GM12875 (cell line): ENCODE measurements around the gene RSRC1.

ENCODE experiments used
- H3K4me3 ChIP-seq: one replicate; pipeline ENCODE4 v1.5.1; 2011; ENCODE audit warnings: low read depth, low read length, control low read depth
- CTCF ChIP-seq: IDR thresholded peaks from 2 replicates; pipeline ENCODE4 v1.5.1; 2011; ENCODE audit warnings: low read depth, mild to moderate bottlenecking, control low read depth, inconsistent platforms, low read length, moderate library complexity, borderline replicate concordance; ENCODE audit not compliant: insufficient read depth

Gene RSRC1

DNA sequence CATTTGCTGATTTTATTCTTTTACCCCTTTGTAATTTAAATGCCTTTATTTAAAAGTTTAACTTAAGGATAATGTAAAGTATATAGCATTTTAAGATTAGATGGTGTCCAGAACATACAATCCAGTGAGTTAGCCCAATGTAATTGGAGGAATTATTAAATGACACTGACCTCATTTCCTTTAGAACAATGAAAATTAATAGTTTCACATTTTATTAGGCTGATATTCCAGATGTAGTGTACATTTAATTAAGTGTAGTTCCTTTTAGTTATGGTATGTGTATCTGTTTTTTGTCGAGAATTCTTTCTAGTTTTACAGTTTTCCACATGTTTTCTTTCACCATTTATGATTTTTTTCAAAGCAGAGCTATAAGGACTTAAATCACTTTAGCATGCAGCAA lies 75.8 kb downstream of the RSRC1 start:
- no peak for TF ChIP-seq CTCF
- H3K4me3 ChIP-seq = no peak overlapping the region

- H3K4me3 ChIP-seq = no peak overlapping the region
- TF ChIP-seq CTCF = no peak
Observed at GRCh38 chr3:158200955-158201354, 91.1 kb downstream of the RSRC1 start.

DNA sequence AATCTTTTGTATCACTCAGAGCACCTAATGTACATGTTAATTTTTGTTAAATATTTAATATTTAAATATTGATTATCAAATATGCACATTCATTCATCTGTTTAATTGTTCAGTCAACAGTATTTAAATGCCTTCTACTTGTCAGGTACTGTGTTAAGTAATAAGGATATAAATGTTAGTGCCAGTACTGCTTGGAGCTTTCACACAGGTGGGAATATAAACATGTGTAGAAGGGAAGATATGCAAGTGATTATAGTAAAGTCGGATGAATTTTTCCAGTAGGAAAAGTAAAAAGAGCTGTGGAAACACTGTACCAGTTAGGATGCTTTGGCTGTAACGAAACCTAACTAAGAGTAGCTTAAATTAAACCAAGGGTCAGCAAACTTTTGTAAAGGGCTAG lies 95.4 kb downstream of the RSRC1 start:
- no peak overlapping the region for H3K4me3 ChIP-seq
- TF ChIP-seq CTCF = no peak

DNA sequence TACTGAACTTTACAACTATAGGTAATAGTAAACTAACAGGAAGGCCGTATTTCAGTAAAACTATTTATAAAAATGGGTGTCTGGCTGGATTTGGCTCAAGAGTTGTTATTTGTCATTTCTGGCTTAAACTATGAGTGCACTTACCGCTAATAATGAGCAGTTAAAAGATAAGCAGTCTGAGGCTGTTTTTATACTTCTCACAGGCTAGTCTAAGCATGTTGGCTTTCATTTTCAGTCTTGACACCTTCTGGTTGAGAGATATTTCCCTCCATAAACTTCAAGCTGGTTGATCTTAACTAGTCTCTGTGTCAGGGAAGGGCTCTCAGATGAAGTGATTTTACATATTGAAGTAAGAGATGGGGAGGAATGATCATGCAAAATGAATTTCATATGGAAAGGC lies 96.1 kb downstream of the RSRC1 start:
- H3K4me3 ChIP-seq = no peak overlapping the region
- TF ChIP-seq CTCF = no peak

DNA sequence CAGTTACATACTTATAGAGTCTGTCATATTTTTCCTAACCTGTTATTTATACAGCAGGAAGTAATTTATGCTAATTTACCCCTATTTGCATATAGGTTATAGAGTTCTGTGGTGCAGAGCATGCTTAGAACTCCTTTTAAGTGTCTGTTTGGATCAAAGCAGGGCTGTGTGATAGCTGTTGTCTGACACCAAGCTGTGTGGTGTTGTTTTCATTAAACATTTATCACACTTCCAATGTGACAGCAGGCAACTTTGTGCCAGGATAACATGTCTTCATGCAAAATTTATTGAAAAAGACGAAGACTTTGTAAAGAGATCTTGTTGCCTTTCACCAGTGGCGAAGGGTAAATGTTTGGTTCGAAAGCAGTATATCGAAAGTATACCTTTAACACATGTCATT lies 100.2 kb downstream of the RSRC1 start:
- TF ChIP-seq CTCF = no peak
- no peak overlapping the region for H3K4me3 ChIP-seq

- TF ChIP-seq CTCF = no peak
- no peak overlapping the region for H3K4me3 ChIP-seq
Observed at GRCh38 chr3:158213461-158213860, 103.6 kb downstream of the RSRC1 start.

DNA sequence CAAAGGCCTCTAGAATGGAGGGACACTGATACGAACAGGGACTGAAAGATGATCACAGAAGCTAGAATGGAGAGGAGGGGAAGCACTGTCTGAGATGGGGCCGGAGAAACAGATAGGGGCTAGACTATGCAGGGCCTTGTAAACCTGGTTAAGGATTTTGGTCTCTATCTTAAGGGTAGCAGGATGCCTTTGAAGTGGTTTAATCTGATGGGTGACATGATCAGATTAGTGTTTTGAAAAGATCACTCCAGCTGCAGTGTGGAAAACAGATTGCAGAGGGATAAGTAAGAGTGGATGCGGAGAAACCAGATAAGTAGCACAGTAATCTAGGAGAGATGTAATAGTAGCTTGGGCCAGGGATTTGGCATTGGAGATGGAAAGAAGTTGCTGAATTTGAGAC lies 108.1 kb downstream of the RSRC1 start:
- no peak for TF ChIP-seq CTCF
- no peak overlapping the region for H3K4me3 ChIP-seq

GRCh38 chr3:158220575-158220974 lies 110.7 kb downstream of the RSRC1 start:
- no peak overlapping the region for H3K4me3 ChIP-seq
- no peak for TF ChIP-seq CTCF
